GM12875 (cell line): Measurements from ENCODE around the gene SHISA9.

Source experiments
- H3K4me3 ChIP-seq: one replicate; pipeline ENCODE4 v1.5.1; 2011; ENCODE audit warnings: low read depth, low read length, control low read depth
- CTCF ChIP-seq: IDR thresholded peaks from 2 replicates; pipeline ENCODE4 v1.5.1; 2011; ENCODE audit warnings: low read depth, mild to moderate bottlenecking, control low read depth, inconsistent platforms, low read length, moderate library complexity, borderline replicate concordance; ENCODE audit not compliant: insufficient read depth

Gene SHISA9

DNA sequence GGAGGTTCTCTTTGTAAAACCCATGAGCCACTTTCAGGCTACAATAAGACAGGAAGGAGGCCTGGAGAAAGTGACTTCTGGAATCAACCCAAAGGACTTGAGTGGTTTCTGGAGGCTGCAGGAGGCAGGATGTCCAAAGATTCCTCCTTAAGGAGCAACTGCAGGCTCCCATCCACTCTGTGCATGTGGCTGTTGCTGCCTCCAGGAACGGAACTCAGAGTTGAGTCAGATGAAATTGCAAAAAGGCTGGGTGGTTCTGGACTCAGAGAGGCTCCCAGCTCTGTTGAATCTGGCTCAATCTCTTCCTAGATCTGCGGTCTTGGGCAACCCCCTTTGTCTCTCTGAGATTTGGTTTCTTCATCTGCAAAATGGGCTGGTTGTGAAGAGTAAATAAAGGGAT lies 197.1 kb downstream of the SHISA9 start:
- TF ChIP-seq CTCF: no peak
- no peak overlapping the region for H3K4me3 ChIP-seq

DNA sequence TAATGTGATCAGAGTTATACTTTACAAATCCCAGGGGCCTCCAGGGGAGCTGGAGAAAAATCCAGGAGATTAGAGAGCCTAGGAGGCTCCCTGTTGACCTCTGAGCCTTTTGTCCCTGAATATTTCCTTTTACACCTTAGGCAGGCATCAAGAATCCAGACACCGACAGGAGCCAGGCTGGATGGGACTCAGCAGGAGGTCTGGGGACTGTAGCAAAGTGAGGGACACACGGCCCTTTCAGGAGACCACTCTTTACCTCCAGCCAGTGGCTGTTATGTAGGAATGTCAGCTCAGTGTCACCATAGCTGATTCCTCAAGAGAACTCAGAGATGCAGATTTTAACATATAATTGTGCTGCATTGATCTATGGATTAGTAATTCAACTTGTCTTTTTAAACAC lies 198.4 kb downstream of the SHISA9 start:
- H3K4me3 ChIP-seq: no peak overlapping the region
- TF ChIP-seq CTCF: no peak

DNA sequence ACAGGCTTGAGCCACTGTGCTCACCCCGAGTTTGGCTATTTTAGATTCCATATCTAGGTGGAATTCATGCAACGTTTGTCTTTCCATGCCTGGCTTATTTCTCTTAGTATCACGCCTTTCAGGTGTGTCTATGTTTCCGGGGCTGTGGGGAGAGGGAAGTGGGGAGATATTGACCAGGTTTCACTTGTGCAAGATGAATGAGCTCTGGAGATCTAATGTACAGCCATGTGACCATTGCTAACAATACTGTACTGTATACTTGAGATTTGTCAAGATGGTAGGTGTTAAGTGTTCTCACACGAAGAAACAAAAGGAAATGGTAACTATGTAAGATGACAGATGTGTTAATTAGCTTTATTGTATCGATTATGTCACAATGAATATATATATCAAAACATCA lies 199.6 kb downstream of the SHISA9 start:
- TF ChIP-seq CTCF: no peak
- H3K4me3 ChIP-seq: no peak overlapping the region

- no peak overlapping the region for H3K4me3 ChIP-seq
- TF ChIP-seq CTCF: no peak
Observed at GRCh38 chr16:13101828-13102227, 200.4 kb downstream of the SHISA9 start.

DNA sequence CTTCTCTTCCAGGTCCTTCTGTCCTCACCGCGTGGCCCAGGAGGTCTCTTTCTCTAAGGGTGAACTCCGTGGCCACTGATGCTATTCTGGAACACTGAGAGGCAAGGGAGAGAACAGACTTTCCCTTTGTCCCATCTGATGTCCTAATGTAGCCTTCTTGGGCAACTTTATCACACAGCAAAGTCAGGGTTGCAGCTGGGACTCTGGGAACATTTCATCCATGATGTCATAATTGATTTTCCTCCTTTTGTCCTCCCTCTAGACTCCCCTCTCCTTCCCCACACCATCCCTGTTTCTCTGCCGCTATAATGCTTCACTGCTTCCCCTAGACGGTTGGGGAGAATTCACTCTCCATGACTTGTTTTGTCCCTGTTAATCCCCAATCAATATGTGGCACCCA lies 201.0 kb downstream of the SHISA9 start:
- TF ChIP-seq CTCF: no peak
- H3K4me3 ChIP-seq: no peak overlapping the region

GRCh38 chr16:13103831-13104530 lies 202.6 kb downstream of the SHISA9 start:
- H3K4me3 ChIP-seq: no peak overlapping the region
- no peak for TF ChIP-seq CTCF

- no peak overlapping the region for H3K4me3 ChIP-seq
- TF ChIP-seq CTCF: no peak
Observed at GRCh38 chr16:13104772-13105171, 203.4 kb downstream of the SHISA9 start.
